Activated T-cell treated with anti-CD3 and anti-CD28 coated beads, Interleukin-2, amount 50 U/mL, for 1 hour (primary cell): ENCODE data around the gene NXN.
"Not testable (repeated sequence)": the region's sequence is repeated elsewhere in the genome, so short reads cannot be mapped to it uniquely, and the experiment has no call there.

ENCODE experiments used
- DNase-seq: peaks from one replicate; pipeline ENCODE4 v3.0.0-alpha.2; 2020

Gene NXN

GRCh38 chr17:1005361-1005946 lies 25.9 kb upstream of the NXN start:
- no peak for DNase-seq

DNA sequence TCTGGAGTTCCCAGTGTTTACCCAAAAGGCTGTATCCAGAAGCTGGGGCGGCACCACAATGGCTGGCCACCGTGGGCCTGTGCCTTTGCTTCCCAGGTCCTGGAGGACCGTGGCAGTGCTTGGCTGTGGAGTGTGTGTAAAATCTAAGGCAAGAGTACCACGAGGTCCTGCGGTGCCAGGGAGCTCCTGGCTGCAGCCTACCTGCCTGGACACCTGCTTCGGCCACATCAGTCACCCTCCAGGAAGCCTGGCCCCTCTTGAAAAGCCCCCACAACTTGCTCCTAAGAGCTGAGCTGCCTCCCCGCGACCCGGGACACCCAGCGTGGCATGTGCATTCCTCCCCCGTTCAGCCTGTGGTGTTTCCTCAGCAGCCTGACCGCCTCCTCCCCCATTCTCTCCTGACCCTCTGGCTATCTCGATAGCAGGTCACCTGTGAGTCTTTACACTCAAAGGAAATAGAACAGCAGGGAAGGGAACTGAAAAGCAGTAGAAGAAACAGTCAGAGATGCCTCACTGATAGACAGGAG lies 25.3 kb upstream of the NXN start:
- DNase-seq = no peak

GRCh38 chr17:1003972-1004768 lies 24.6 kb upstream of the NXN start:
- DNase-seq = no peak

GRCh38 chr17:1003633-1003971 lies 24.0 kb upstream of the NXN start:
- no peak for DNase-seq

GRCh38 chr17:1002771-1003555 lies 23.4 kb upstream of the NXN start:
- no peak for DNase-seq

DNA sequence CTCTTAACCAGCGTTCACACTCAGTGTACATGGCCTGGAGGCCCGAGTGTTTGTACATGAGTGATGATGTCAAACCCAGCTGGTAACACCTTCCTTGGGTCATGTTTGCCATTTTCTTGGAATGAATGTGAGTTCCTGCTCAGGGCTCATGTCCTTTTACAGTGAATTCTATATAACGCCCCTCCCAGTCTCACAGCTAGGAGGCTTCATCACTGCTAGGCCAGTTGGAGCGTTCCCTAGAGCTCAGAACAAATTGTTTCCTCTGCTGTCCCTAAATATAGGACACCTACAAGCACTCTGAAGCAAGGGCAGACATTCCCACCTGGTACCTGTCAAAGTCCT lies 22.8 kb upstream of the NXN start:
- no peak for DNase-seq

- no peak for DNase-seq
Measured at GRCh38 chr17:1001640-1002411, 22.2 kb upstream of the NXN start.

GRCh38 chr17:1000597-1001461 lies 21.3 kb upstream of the NXN start:
- no peak for DNase-seq

DNA sequence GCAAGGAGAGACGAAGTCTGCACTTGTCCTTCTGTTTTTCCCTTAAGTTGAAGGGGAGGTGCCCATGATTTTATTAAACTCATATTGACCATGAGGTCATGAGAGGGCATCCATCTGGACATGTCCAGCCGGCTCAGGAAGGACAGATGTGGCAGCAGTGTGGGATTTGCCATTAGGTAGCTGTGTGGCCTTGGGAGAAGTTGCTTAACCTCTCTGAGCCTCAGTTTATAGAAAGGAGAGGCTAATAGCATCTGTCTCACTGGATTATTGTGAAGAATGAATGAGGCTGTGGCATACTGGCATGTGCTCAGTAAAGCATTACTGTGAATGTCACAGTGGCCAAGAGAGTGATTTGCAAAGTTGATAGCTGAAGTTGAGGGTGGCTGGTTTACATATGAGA lies 18.5 kb upstream of the NXN start:
- DNase-seq = no peak

DNA sequence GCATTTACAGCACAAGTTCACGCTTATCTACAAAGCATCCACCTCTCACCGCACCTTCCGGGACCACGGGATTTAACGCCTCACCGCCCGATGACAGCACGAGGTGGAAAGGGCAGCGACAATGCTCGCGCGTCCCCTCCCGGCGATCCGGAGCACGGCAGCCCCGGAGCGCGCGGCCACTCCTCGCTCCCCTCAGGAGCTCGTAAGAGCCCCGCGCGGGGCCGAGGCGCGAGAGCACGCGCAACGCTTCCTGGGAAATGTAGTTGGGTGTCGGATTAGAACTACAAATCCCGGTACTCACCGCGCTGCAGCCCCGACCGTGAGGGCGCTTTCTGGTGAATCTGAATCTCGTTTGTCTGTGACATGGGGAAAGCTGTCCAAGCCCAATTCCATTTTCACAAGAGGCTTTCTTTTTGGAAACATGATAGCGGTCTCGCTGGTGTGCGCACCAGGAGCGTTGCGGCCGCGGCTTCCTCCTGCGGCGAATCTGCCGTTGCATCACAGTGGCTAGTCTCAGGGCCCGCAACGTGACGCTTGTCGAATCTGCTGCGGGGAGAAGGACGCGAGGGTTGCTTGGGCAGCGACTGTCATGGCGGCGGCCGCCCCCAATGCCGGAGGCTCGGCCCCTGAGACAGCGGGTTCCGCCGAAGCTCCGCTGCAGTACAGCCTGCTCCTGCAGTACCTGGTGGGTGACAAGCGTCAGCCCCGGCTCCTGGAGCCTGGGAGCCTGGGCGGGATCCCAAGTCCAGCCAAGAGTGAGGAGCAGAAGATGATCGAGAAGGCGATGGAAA lies 17.2 kb upstream of the NXN start, which contains the start of gene TIMM22:
Gene TIMM22, plus strand, starts transcription at position 576 of the 791 bp plus-strand sequence. Its CDS starts 14 bp downstream, at position 590.
- peak; percentile 93 for DNase-seq

GRCh38 chr17:995324-995723 lies 15.7 kb upstream of the NXN start:
- DNase-seq = not testable (repeated sequence)

- DNase-seq = no peak
Measured at GRCh38 chr17:992933-993332, 13.4 kb upstream of the NXN start.

DNA sequence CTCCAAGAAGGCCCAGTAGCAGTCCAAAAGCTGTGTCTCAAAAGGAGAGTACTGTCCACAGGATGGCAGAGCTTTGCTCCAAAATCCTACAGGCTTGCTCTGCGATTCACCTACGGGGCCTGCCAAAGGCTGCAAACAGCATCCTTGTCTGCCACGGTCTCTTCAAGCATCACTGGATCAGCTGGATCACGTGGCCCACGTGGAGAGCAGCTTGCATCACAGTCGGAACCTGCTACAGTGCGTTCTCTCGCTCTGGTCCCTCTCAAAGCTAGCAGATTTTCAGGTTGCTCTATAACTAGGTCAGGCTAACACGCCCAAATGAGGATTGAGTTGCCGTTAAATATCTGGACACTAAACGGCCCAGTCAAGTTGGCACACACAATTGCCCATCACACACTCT lies 9.0 kb upstream of the NXN start:
- no peak for DNase-seq

DNA sequence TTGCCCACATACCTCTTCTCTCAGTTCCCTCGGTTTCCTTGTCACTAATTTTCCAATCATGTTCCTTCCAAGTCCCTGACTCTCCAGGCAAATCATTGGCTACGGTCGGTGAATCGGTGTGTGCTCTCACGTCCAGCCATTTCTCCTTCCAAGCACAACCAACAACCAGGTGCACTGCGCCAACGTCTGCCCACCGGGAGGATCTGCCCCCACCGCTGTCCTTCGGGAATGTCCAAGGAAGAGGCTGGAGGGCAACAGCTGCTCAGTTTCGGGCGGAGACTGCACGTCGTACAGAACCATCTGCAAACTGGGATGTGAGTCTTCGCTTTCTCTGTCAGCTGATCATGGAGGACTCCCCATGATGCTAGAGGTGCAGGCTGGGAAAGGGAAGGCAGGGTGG lies 8.4 kb upstream of the NXN start:
- no peak for DNase-seq

DNA sequence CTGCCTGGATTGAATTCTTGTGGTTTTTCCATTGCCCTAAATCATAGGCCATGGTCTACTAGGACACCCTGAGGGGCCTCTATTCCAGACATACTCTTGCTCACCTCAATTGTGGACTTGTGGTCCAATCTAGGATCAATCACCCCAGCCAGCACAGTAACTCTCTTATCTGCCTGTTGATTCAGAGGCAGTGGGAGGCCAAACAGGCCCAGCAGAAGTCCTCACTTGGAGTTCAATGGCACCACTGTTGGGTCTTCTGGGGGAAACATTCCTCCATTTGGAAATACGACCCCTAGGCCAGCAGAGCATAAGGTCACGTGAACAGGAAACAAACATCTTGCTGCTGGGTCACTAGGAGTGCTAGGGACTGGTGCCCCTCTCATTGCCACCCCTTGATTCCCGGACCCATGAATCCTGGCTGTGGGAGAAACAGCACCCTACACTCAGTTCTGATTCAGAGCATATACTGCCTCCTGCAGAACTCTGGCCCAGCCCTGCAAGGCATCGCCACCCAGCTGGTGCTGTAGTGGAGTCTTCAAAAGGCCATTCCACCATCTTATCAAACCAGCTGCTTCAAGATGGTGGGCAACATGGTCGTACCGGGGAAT lies 6.8 kb upstream of the NXN start:
- no peak for DNase-seq

DNA sequence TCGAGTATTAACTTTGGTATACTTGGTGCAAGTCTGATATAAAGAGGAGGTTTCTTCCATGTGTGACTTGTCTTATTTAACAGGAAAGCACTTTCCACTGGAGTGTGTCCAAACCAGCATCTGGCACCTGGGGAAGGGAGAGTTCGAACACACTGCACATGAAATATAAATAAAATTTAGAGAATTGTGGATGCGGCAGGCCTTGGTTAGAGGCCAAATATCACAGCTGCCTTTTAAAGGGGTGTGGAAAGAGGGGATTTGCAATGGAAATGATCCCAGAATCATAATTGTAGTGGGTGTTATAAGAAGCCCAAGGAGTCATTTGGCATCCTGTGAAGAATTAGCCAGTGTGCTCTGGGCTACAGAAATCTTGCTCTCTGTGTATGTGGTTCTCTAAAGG lies 4.3 kb upstream of the NXN start:
- no peak for DNase-seq

GRCh38 chr17:981292-981658 lies 1.7 kb upstream of the NXN start:
- no peak for DNase-seq

GRCh38 chr17:980406-981291 lies 1.1 kb upstream of the NXN start:
- DNase-seq = peak; percentile 72

DNA sequence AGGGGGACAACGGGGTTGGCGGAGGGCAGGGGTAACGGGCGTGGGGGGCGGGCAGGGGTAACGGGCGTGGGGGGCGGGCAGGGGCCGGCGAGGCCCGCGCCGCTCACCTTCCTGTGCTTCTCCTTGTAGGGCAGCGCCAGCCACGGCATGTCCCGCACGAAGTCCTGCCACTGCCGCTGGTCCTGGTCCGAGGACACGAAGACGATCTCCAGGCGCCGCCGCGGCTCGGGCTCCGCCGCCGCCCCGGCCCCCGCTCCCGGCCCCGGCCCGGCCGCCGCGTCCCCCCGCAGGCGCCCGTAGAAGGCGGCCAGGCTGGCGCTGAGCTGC lies 401 bp downstream of the NXN start:
- DNase-seq = no peak
